Measurements from ENCODE around the gene SNX24. TPM values are rescaled to one million over a fixed set of nuclear protein-coding genes. Genes with fewer than 3 reads are reported as not detected.
A peak's percentile ranks its signal among the peaks of the same experiment; 100 is the strongest.
"Not testable (repeated sequence)": the region's sequence is repeated elsewhere in the genome, so short reads cannot be mapped to it uniquely, and the experiment has no call there.

Gene SNX24
- total RNA-seq, 1 donor: 26.5 TPM

- H3K4me3 ChIP-seq (ENCODE audit: low read depth, low read length): peak overlapping the region; percentile 83
- peak; percentile 71 for DNase-seq (ENCODE audit: low read depth)
- TF ChIP-seq CTCF (IDR thresholded peaks at IDR 0.05; ENCODE audit: insufficient read depth, low read length): no peak
Measured at GRCh38 chr5:122846051-122846550, 688 bp downstream of the SNX24 start.

- no peak overlapping the region for H3K4me3 ChIP-seq (ENCODE audit: low read depth, low read length)
- TF ChIP-seq CTCF (IDR thresholded peaks at IDR 0.05; ENCODE audit: insufficient read depth, low read length): no peak
- no peak for DNase-seq (ENCODE audit: low read depth)
Measured at GRCh38 chr5:122847687-122848081, 2.3 kb downstream of the SNX24 start.

GRCh38 chr5:122849771-122850170, 4.4 kb downstream of the SNX24 start:
- TF ChIP-seq CTCF (IDR thresholded peaks at IDR 0.05; ENCODE audit: insufficient read depth, low read length): no peak
- H3K4me3 ChIP-seq (ENCODE audit: low read depth, low read length): no peak overlapping the region
- DNase-seq (ENCODE audit: low read depth): peak; percentile 25

- H3K4me3 ChIP-seq (ENCODE audit: low read depth, low read length); DNase-seq (ENCODE audit: low read depth): not testable (repeated sequence)
Measured at GRCh38 chr5:122857538-122857937, 12.1 kb downstream of the SNX24 start.

GRCh38 chr5:122858451-122858850, 13.0 kb downstream of the SNX24 start:
- no peak for TF ChIP-seq CTCF (IDR thresholded peaks at IDR 0.05; ENCODE audit: insufficient read depth, low read length)
- DNase-seq (ENCODE audit: low read depth): peak; percentile 69

GRCh38 chr5:122863240-122863639, 17.8 kb downstream of the SNX24 start:
- DNase-seq (ENCODE audit: low read depth): no peak
- H3K4me3 ChIP-seq (ENCODE audit: low read depth, low read length): no peak overlapping the region
- no peak for TF ChIP-seq CTCF (IDR thresholded peaks at IDR 0.05; ENCODE audit: insufficient read depth, low read length)

More at GRCh38 chr5:122858451-122858850, 13.0 kb downstream of the SNX24 start:
- H3K4me3 ChIP-seq (ENCODE audit: low read depth, low read length): no peak overlapping the region

GRCh38 chr5:122863721-122864120, 18.3 kb downstream of the SNX24 start:
- no peak overlapping the region for H3K4me3 ChIP-seq (ENCODE audit: low read depth, low read length)
- DNase-seq (ENCODE audit: low read depth): no peak
- no peak for TF ChIP-seq CTCF (IDR thresholded peaks at IDR 0.05; ENCODE audit: insufficient read depth, low read length)
